EH (cell line): ENCODE measurements around the gene CLECL1.
"Not testable (repeated sequence)": the region's sequence is repeated elsewhere in the genome, so short reads cannot be mapped to it uniquely, and the experiment has no call there.

Source experiments
- DNase-seq: peaks from one replicate; pipeline ENCODE4 v3.0.0-alpha.2; 2015; ENCODE audit warnings: low read depth

The CLECL1 gene

GRCh38 chr12:9694241-9694640 lies 38.7 kb downstream of the CLECL1 start:
- no peak for DNase-seq

GRCh38 chr12:9692909-9693308 lies 40.0 kb downstream of the CLECL1 start:
- DNase-seq = no peak

DNA sequence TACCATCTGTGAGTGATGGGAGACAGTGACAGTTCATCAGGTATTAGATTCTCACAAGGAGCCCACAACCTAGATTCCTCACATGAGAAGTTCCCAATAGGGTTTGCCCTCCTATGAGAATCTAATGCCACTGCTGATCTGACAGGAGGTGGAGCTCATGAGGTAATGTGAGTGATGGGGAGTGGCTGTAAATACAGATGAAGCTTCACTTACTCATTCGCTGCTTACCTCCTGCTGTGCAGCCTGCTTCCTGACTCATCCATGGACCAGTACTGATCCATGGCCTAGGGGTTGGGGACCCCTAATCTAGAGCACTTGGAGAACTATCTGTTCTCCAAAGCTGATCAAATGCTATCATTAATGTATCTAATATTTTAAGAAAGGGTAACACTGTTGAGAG lies 45.7 kb downstream of the CLECL1 start:
- peak; percentile 18 for DNase-seq

DNA sequence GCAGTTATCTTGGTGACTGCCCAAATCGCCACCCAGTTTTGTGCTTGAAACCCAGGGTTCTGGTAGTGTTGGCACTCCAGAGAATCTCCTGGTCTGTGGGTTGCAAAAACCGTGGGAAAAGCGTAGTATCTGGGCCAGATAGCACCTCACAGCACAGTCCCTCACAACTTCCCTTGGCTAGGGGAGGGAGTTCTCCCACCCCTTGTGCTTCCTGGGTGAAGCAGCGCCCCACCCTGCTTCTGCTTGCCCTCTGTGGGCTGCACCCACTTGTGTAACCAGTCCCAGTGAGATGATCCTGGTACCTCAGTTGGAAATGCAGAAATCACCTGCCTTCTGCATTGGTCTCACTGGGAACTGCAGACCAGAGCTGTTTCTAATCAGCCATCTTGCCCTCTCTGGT lies 47.0 kb downstream of the CLECL1 start:
- no peak for DNase-seq

DNA sequence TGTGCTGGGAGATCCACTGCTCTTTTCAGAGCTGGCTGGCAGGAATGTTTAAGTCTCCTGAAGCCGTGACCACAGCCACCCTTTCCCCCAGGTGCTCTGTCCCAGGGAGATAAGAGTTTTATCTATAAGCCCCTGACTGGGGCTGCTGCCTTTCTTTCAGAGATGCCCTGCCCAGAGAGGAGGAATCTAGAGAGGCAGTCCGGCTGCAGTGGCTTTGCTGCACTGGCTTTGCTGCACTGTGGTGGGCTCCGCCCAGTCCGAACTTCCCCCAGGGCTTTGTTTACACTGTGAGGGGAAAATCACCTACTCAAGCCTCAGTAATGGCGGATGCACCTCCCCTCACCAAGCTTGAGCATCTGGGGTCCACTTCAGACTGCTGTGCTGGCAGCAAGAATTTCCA lies 47.5 kb downstream of the CLECL1 start:
- not testable (repeated sequence) for DNase-seq

GRCh38 chr12:9682949-9683348 lies 49.9 kb downstream of the CLECL1 start:
- DNase-seq = not testable (repeated sequence)

DNA sequence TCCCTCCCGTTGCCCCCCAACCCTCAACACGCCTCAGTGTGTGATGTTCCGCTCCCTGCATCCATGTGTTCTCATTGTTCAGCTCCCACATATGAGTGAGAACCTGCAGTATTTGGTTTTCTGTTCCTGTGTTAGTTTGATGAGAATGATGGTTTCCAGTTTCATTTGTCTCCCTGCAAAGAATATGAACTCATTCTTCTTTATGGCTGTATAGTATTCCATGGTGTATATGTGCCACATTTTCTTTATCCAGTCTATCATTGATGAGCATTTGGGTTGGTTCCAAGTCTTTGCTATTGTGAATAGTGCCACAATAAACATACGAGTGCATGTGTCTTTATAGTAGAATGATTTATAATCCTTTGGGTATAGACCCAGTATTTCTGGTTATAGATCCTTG lies 50.4 kb downstream of the CLECL1 start:
- DNase-seq = not testable (repeated sequence)

DNA sequence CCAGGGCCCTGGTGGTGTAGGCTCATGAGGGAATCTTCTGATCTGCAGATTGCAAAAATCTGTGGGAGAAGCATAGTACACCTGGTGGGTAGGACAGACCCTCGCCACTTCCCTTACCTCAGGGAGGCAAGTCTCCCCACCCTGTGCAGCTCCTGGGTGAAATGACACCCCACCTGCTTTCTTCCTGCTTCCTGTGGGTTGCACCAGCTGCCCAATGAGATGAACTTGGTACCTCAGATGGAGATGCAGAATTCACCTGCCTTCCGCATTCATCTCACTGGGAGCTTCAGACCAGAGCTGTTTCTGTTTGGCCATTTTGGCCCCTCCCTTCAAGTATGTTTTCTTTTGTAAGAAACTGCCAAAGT lies 58.7 kb downstream of the CLECL1 start:
- DNase-seq = no peak

DNA sequence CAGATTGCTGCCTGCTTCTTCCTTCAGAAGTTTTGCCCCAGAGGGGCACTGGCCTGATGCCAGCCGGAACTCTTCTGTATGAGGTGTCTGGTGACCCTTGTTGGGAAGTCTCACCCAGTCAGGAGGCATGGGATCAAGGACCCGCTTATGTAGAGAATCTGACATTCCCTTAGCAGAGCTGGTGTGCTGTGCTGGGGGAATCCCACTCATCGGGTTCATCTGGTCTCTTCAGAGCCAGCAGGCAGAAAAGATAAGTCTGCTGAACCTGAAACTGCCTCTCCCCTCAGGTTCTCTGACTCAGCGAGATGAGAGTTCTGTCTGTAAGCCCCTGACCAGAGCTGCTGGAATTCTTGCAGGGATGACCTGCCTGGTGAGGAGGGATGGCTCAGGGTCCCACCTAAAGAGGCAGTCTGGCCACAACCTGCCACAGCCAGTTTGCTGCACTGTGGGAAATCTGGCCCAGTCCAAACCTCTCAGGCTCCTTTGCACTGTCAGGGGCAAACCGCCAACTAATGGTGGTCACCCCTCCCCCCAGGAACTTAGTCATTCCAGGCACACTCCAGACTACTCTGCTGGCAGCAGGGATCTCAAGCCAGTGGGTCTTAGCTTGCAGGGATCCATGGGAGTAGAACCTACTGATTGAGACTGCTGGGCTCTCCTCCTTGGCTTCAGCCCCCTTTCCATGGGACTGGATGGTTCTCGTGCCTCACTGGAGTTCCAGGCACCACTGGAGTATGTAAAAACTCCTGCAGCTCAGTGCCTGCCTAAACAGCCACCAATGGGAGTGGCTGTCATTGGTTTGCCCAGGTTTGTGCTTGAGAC lies 59.3 kb downstream of the CLECL1 start:
- DNase-seq = peak; percentile 95
